Stimulated activated CD4-positive, alpha-beta T cell treated with anti-CD3 and anti-CD28 coated beads, Interleukin-12 subunit alpha, Interleukin-12 subunit beta, amount 100 ng/mL, for 48 hours (primary cell): ENCODE measurements around the gene IPCEF1.
"Not testable (repeated sequence)": the region's sequence is repeated elsewhere in the genome, so short reads cannot be mapped to it uniquely, and the experiment has no call there.

Experiments used
- DNase-seq, 3 donors: peaks; one replicate each; pipeline ENCODE4 v3.0.0-alpha.2; 2020; ENCODE audit warnings: low read depth in 2 of 3, low spot score in 1 of 3

The IPCEF1 gene

GRCh38 chr6:154249499-154250298 is 106.9 kb downstream of the IPCEF1 start:
- DNase-seq = no peak

GRCh38 chr6:154247119-154247861 is 109.3 kb downstream of the IPCEF1 start:
- no peak for DNase-seq

GRCh38 chr6:154246723-154247118 is 109.9 kb downstream of the IPCEF1 start:
- DNase-seq = no peak

- no peak for DNase-seq
These were observed 111.1 kb downstream of the IPCEF1 start for GRCh38 chr6:154245506-154245905.

GRCh38 chr6:154243793-154244750 is 112.5 kb downstream of the IPCEF1 start:
- no peak for DNase-seq

- DNase-seq = no peak
These were observed 113.8 kb downstream of the IPCEF1 start for GRCh38 chr6:154242617-154243357.

- no peak for DNase-seq
These were observed 115.0 kb downstream of the IPCEF1 start for GRCh38 chr6:154241581-154241980.

GRCh38 chr6:154241061-154241460 is 115.5 kb downstream of the IPCEF1 start:
- DNase-seq = not testable (repeated sequence)

- no peak for DNase-seq
These were observed 117.2 kb downstream of the IPCEF1 start for GRCh38 chr6:154239392-154239791.

GRCh38 chr6:154238831-154239230 is 117.8 kb downstream of the IPCEF1 start:
- no peak for DNase-seq

- DNase-seq = no peak
These were observed 119.8 kb downstream of the IPCEF1 start for GRCh38 chr6:154236646-154237301.

GRCh38 chr6:154234019-154234772 is 122.4 kb downstream of the IPCEF1 start:
- no peak for DNase-seq

- DNase-seq = no peak
These were observed 123.2 kb downstream of the IPCEF1 start for GRCh38 chr6:154233383-154233782.

- no peak for DNase-seq
These were observed 124.3 kb downstream of the IPCEF1 start for GRCh38 chr6:154232013-154232910.

GRCh38 chr6:154230910-154231595 is 125.5 kb downstream of the IPCEF1 start:
- DNase-seq = no peak

- DNase-seq = no peak
These were observed 126.2 kb downstream of the IPCEF1 start for GRCh38 chr6:154230393-154230792.

GRCh38 chr6:154229786-154230185 is 126.8 kb downstream of the IPCEF1 start:
- peak; percentile 58 to 60 (median 60) for DNase-seq

- DNase-seq = no peak
These were observed 128.1 kb downstream of the IPCEF1 start for GRCh38 chr6:154228521-154228905.
